ENCODE measurements around the gene MINDY2.

The MINDY2 gene

DNA sequence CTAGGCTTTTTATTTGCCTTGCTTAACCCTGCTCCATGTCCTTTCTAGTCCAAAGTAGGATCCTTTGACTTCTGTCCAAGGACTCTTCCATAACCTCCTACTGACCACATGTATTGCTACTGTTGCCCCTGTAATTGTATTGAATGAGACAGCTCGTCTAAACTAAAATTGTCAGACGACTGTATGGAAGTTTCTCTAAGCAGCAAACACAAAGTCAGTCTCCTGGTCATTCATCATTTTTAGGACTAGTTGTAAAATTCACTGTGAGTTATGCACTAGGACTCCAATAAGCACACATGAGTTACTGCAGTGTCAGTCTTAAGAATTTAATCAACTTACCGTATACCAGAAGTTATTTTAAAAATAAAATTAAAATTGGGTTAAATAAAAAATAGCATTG is 129.5 kb downstream of the MINDY2 start:
- DNase-seq, result no peak

DNA sequence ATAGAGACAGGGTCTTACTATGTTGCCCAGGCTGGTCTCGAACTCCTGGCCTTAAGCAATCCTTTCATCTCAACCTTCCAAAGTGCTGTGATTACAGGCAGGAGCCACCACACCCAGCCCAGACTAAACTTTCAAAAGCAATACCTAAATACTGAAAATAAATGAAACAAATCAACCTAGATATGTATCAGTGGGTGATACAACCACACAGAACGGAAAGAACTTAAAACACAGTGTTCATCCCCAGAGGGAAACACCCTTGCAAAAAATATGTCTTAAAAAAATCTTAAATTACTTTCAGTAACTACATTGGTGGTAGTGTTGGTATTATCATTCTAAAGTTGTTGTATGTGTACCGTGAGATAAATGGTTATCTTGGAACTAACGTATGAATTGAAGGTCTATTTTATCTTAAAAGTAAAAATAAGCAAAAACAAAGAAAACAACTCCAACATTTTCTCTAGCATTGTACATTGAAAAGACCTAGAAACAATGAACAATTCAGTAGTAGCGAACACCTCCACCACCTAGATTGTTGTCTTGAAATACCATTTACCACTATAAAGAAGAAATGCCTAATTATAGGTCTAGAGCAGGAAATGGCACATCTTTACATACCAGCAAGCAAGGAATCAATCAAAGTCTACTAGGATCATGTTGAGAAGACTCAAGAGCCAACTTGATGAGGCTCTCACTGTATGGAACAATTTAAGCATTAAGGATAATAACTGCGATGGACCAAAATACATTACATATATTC is 137.6 kb downstream of the MINDY2 start:
- no peak for DNase-seq

DNA sequence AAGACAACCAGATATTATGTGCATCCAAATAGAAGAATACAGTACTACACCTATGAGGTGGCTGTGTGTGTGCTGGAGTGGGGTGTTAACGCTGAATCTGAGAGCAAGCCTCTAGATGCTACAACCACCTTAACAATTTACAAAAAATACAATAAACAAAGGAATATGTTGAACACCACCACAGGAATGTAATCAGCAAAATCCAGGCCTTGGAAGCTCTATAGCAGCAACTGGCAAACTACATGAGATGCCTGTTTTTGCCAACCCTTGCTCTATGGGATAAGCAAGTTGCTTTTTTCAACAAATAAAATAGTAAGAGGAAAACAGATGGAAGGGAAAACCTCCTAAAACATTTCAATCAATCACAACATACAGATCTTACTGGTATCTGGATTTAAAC is 138.5 kb downstream of the MINDY2 start:
- DNase-seq, result no peak

DNA sequence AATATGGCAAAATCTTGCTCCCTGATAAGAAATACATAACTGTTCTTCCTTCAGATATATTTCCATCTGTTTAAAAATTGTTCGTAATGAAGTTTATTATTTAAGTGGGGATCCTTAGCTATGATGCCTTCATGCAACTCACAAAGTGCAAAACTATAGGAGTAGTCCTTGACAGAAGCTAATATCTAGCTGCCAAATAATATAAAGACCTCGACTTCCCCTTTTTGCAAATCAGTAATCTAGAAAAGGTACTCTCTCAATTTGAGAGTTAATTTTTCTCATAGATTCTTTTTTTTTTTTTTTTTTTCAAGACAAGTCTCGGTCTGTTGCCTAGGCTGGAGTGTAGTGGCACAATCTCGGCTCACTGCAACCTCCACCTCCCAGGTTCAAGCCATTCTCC is 139.4 kb downstream of the MINDY2 start:
- no peak for DNase-seq

All from activated T-cell treated with anti-CD3 and anti-CD28 coated beads for 4 hours (primary cell).